ENCODE results near the gene HTR7.

HTR7 gene

DNA sequence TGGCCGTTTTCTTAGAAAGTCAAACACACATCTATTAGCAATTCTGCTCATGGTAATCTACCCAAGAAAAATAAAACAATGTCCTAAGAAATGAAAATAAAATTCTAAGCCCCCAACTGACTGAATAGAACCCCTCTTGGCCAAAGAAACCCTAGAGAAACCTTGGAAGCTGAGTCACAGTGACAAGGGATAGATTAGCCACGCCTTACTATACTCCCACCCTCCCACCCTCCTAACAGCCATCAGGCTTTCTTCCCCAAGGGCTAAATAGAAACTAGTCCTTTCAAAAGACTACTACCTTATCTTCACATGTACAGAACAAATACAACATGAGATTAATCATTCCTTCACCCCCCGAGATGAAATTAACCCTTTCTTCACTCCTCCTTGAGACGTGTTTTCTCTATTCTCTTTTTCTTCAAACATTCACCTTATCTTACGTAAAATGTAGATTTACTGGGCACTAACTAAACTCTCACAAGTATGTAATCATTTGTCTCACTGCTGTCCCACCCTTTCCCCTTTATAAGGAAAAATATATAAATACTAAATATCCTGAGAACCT lies 57.5 kb downstream of the HTR7 start:
- DNase-seq: no peak

DNA sequence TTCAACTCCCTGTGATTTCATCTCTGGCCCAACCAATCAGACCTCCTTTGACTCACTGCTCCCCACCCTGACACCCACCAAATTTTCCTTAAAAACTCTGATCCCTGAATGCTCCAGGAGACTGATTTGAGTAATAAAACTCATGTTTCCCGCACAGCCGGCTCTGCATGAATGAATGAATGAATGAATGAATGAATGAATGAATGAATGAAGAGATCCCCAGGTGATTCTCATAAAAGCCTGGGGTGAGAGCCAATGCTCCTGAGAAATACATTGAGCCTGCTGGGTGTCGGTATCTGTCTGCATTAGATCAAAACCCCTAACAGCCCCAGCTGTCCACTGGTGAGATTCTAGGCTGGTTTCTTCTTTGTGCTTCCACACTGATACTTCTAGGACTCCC lies 58.7 kb downstream of the HTR7 start:
- DNase-seq: no peak

DNA sequence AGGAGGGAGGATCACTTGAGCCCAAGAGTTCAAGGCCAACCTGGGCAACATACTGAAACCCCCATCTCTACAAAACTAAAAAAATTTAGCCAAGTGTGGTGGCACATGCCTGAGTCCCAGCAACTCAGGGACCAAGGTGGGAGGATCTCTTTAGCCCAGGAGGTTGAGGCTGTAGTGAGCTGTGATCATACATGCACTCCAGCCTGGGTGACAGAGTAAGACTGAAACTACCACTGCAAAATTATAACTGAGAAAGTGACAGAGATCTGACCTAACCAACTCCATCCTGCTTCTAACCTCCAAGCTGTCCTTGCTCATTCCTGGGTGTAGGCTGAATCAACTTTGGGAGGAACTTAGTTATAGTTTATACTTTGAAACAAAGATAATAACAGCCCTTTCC lies 59.4 kb downstream of the HTR7 start:
- no peak for DNase-seq

DNA sequence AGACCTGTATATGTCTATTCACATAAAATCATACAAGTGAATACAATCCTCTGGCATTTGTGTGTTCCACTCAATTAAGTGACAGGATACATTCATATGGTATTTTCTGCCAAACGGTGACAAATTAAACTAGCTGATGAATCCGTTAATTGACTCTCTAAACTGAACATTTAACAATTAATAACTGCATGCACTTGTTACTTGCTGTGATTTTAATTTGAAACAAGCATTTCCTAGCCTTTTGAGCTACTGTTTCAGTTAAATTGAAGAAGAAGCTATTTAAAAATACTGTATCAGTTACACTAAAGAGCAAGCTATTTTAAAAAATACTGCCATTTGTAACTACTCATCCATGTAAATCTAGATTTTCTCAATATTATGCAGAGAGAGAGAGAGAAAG lies 67.4 kb downstream of the HTR7 start:
- DNase-seq: no peak

DNA sequence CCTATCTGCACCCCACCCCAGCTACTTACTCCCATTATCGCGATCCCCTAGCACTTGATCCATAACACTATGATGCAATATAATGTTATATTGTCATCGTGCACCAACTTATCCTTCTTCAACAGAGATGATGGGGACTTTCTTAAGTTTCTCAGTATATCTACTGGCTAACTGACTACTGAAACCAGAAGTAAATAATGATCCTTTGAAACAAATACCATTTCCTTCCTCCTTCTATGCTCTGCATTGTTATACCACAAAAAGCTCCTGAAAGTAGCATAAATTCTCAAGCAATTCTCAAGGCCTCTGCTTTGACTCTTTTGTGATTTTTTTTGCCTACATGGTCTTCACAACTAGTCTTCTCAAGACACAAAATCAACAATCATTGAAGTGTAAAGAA lies 68.9 kb downstream of the HTR7 start:
- no peak for DNase-seq

DNA sequence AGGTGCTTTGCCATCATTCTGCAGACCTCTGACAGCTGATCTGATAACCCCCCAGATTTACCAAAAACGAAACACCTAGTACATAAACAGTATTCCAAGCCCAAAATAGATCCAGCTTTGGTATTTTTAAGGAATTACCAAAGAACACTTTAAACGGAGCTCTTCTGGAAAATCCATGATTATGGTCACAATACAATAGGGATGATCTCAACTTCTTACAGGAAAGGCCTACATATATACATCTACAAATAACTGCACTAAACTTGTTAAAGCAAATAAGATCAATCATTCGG lies 69.7 kb downstream of the HTR7 start:
- DNase-seq: no peak

DNA sequence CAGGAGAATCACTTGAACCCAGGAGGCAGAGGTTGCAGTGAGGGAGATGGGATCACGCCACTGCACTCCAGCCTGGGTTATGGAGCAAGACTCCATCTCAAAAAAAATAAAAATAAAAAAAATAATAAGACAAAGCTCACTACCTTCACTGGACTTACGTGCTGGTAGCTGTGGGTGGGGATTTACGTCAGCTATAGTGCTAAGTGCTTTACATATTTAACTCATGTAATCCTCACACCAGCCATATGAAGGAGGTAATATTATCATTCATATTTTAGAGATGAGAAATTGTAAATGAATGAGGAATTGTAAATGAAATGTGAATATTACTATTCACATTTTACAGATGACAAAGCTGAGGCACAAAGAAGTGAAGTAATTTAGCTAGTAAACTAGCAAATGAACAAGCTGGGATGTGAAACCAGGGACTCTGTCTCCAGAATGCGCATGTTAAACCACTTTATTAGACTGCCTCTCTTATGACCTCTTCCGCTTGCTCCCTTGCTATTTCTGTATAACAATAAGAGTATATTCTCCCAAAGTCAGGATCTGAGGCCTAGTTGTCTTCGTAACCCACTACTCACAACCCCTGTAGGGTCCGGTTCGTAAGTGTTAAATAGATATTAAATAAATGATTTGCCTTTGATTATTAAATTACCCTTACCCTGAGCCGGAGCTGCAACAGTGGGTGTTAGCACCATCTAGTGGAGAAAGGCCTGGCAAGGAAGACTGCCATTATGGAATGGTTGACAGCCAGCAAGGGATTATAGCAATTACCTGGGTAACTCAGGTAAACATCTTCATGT lies 70.2 kb downstream of the HTR7 start:
- peak; percentile 31 for DNase-seq

DNA sequence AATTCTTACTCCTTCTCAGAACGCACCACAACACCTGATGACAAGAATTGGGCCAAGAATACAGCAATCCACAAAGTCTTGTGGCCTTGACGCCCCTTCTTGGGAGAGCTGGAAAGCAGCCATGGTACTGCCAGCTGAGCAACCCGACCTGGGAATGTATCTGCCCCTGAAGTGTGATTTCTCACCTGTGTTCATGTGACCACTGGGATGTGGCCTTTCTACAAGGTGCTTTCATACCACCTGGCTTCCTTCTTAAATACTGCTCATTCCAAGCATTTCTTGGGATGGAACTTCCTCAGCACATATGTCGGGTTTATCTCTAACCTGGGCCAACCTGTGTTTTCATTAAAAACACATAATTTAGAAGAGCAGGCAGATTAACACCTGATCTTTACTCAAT lies 72.1 kb downstream of the HTR7 start:
- no peak for DNase-seq

DNA sequence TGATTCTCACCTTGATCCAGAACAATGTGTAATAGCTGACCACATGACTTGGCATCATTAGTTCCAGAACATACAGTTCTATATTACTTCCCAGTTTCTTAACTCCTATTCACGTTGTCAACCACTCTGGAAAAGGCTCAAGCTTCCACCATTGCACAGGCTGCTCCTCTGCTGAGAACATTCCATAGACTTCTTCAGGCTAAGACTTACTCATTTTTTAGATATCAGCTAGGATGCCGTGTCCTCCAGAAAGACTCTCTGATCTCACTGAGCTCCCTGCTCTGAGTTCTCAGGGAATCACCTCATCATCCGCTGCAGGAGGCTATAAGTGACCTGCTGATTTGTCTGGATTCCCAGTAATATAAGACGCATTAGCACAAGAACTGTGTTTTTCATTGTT lies 73.1 kb downstream of the HTR7 start:
- no peak for DNase-seq

DNA sequence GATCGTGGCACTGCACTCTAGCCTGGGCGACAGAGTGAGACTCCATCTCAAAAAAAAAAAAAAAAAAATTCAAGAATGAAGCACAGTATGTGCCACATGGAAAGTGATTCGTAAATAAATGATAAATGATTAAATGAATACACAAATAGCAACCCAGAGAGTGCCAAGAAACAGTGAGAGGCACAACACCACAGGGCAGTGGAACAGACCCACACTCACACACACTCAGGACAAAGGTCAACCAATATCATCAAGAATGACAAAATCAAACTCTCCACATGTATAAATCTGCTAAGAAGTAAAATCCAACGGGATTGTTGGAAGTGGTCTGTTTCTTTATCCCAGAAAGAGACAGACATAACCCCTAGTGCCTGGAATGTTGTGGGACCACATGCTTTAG lies 77.4 kb downstream of the HTR7 start:
- DNase-seq: no peak

DNA sequence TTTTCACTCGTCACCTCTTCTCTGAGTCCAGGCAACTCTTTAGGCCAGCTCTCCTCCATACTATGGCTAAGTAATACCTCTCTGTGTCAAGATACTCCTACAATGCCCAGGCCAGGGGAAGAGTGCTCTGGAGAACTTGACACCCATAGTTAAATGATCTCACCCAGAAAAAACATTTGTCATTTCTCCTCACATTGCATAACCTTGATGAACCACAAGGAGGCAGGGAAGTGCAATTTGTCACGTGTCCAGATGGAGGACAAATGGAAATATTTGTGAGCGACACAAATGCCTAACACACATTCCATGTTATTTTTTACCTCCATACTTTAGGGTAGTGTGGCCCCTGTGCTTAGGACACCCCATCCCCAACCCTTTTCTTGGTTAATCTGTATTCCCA lies 78.3 kb downstream of the HTR7 start:
- peak; percentile 17 for DNase-seq

DNA sequence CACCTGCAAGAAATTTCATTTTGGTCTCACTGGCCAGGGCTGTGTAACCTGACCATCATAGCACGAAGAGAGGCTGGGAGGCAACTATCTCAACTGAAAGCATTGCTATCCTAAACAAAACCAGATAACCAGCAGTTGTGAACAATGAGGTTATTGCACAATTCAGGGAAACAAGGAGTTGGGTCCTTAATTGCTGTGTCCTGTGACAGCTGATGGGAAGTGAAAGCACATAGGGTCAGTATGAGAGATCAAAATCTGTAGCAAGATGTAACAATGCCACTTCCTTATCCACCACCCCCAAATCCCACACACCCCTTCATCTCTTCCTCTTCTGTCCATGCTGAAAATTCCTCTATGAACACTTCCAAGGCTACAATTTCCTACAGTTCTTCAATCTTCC lies 80.2 kb downstream of the HTR7 start:
- no peak for DNase-seq

DNA sequence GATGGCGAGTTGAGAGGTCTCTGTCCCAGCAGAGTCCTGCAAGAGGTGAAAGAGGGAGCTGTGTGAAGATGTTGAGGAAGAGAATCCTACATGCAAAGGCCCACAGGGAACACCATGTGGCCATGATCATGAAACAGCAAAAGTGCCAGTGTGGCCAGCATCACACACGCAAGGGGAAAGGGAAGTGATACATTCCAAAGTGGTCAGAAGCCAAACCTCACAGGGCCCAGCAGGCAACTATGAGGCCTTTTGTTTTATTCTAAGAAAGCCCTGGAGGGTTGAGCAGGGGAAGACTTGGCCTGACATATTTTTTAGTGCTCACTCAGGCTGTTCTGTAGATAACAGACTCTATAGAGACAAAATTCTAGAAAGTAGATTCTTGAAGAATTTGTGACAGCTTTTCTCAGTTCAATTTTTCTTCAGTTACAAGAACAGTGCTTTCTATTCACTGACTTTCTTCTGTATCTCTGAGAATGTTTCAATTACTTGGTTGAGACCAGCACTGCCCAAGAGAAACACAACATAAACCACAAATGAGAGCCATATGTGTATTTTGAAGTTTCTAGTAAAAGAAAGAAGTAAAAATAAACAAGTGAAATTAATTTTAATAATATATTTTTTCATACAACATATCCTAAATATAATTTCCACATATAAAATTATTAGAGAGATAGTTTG lies 82.3 kb downstream of the HTR7 start:
- peak; percentile 27 for DNase-seq

DNA sequence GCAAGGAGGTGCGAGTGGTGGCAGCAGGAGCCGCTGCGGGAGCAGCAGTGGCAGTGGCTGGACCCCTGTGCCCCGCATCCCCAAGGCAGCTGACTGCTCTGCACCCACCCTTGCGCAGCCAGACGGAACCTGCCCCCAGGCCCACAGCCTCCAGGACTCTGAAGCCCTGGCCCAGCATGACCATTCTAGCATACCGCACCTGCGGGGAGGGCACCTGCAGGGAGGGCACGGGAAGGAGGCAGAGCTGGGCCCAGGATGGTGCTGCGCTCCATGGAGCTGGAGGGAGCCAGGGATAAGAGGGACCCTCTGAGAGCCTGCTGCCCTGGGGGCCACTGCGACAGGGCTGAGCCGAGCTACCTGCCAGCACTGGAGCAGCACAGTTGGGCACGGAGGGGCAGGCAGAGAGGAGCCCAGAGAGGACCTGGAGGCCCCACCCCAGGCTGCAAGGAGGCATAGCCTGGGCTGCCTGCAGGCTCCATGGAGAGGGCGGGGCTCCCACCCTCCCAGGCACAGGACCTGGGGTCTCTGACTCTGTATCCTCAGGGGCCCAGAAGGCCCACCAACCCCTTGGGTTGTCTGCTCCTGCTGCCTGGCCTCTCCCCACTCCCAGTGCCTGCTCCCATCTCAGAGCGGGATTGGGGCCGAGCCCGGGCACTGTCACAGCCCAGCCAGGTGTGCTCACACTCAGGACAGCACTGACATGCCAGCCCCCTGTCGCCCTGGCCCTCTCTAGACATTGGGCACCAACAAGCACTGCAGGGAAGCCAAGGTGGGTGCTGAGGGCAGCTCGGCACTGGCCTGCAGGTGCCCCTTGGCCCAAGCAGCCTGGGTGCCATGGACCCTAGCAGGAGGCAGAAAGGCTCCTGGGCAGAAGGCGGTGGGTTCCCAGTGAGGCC lies 87.6 kb downstream of the HTR7 start:
- DNase-seq: no peak

DNA sequence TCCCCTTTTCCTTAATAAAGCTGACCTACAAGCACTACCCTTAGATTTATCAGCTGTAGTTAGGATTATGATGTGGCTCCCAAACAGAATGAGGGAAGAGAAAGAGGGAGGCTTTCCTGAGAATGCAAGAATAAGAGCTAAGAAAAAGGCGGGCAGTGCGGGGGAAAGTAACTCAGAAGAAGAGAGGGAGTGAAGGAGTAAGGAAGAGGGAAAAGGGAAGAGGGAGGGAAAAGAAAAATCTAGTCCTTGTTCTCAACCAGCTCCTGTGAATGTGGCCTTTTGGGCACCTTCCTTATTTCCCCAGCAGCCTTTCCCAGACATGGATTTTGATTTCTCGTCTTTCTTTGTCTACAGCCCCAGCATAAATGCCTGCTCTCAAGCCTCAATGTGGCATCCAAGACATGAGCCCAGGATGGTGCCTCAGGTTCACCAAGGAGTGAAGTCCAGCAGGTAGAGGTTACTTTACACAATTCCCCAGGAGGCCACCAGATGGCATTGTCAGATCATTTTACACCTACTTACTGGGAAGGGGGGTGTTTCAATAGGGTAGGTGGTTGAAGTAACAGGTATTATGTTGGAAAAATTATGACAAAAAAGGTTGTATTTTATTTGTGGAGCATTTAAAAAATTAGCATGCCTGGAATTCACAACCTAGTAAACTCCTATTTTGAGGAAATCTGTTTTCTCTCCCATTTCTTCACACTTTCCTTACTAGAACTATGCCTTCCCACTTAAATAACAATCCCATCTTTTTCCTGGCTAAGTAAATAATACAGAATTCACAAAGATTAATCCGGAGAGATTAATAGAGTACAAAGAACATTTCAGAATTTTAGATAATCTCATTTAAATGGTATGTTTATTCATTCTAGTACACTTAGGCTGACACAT lies 106.5 kb downstream of the HTR7 start:
- peak; percentile 33 for DNase-seq

DNA sequence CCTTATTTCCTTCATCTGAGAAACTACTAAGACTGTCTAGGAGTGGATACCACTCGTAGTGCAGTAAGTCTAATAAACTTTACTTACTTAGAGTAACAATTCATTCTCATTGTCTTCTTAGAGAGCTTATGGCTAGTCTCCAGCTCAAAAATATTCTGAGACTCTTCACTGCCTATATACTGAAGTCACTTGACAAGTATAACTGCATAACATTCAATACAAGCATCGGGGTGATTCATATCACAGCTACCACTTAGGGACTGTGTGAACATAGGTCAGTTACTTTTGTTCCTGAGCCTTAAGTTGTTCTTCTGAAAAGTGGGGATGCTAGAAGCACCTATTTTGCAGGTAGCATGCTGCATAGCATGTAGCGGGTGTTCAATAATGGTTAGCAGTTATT lies 111.0 kb downstream of the HTR7 start:
- DNase-seq: no peak

DNA sequence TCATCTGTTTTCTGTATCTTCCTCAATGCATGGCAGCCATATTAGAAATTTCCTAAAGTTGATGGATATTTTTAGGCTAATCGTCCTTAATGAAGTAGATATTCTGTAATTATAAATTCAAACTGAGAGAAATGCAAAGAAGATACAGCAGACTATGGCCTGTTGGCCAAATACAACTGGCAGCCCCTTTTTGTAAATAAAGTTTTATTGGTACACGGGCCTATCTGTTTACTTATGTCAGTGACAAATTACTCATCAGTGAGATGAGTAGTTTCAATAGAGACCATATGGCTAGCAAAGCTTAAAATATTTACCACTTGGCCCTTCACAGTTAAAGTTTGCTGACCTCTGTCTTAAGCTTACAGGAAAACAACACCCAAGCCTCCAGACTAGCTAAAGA lies 112.3 kb downstream of the HTR7 start:
- DNase-seq: no peak

DNA sequence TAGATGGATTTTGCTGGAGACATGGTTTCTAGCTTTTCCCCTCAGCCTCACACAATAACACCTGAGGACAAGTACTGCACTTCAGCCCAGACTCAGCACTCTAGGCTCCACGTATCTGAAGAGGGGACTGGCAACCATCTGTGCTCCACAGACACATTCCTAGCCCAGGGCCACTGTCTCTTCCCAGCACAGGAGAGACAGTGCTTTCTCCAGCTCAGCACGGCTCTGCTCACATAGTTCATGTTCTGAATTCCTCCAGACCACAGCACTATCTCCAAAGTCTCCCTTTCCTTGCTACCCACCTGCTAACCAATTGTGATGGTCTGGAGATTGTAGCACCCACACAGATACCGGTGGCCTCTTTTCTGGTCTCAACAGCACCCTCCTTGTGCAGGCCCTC lies 114.5 kb downstream of the HTR7 start:
- no peak for DNase-seq

DNA sequence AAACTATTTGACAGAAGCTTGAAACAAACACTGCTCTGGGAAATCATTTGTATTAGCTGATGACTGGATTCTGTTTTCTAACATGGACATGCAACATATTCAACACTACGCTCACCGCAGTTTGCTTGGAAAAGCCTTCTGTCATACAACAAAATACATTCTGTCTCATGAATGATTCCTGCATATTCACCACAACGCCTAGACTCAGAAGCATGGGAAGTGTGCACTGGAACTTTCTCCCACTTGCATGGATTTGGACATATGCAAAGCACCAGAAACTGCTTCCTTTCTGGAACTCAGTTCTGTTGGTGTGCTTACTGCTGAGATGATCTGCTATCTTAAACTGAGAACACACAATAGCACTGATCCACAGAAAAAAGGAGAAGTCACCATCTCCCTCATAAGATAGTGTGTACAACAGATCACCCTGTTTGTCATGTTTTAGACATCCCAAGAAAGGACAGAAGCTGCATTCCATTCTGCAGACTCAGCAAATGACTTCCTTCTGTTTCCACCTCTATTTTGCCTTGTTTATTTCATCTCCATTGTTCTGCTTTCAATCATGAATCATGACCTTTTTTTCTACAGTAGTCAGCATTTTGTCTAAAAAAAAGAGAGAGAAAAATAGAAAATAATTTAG lies 115.8 kb downstream of the HTR7 start:
- DNase-seq: peak; percentile 84

DNA sequence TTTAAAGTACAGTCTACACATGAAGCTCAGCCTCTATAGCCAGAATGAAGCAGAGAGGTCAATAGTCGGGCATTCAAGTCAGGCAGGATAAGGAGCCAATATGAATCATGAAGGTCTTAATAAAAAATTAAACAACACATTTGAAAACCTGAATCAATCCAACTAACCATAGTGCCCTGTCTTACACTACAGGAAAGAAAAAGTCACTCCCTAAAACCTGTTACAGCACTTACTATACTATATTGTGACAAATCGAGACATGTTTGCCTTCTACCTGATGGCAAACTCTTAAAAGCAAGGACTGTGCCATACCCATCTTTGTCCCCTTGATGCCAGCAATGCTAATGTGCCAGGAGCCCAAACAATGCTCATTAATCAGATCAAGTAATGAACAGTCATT lies 117.6 kb downstream of the HTR7 start:
- no peak for DNase-seq

DNA sequence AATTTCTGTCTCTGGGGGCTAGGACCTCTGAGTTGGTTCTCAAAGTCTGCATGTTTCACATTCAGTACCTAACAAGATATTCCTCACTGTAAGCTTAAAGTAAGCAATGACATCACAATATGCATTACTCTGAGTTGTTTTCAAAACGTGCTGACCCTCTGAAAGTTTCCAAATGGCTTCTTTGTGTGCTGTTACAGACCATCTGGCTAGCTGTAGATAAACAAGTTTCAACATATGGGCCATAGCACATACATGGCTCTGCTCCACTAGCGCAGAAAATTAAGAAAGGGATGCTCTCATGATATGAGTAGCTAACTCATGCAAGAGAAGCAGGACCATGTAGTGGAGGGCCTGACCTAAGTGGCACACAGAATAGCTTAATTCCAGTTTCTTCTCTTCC lies 119.0 kb downstream of the HTR7 start:
- no peak for DNase-seq

DNA sequence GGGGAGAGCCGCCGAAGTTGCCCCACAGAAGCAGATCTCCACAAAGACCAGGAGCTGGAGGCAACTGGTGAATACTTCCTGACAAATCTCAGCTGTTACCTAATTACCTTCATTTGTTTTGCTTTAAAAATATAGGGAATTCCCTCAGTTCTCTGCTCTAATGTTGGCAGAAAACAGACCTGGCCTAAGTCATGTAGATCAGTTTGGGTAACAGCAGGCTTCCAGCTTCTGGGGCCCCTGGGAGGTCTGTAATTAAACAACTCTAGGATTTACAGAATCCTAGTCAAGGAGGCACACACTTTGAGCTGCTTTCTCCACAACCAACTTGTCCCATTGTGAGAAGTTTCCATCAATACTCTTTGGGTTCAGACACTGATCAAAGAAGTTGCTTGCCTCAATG lies 123.4 kb downstream of the HTR7 start:
- DNase-seq: no peak

Measured in fibroblast of skin of right biceps (primary cell).